H1 (cell line): ENCODE results near the gene PLA2G4D. TPM values are rescaled to one million over a fixed set of nuclear protein-coding genes. Genes with fewer than 3 reads are reported as not detected.

Source experiments
- CBX8 ChIP-seq: fragments of 300-800, 300-1000 bp; sonication (generic); IDR thresholded peaks from 2 replicates; pipeline ENCODE4 v1.7.1; 2016; ENCODE audit warnings: low read depth, low read length, borderline replicate concordance
- JUND ChIP-seq: IDR thresholded peaks from 2 replicates; pipeline ENCODE4 v1.6.1; 2011; ENCODE audit warnings: mild to moderate bottlenecking, improper control_type of control experiment, low read length
- TCF12 ChIP-seq: IDR thresholded peaks from 2 replicates; pipeline ENCODE4 v1.6.1; 2011; ENCODE audit warnings: low read depth, mild to moderate bottlenecking, low read length
- polyA plus RNA-seq, 7 experiments: library from polyadenylated mRNA; depleted of rRNA in 3 of 7; stranded (reverse) in 5 of 7; unstranded in 2 of 7; fragments of >200 nt in 5 of 7; fragments of 200-250 nt in 2 of 7; gene quantifications; 1 replicate in 5 of 7; 2 replicates in 1 of 7; 4 replicates in 1 of 7; pipeline versions ENCODE4 v1.2.1 to v1.2.3, GENCODE V29; 2011 to 2013; ENCODE audit warnings: missing spikeins in 2 of 7, mixed read lengths in 2 of 7
- total RNA-seq: library from RNA; stranded (reverse); fragmentation: NEBNext Ultra II Directional; extraction: Animal tissue kit (Norgen Biotek cat#: 25700); gene quantifications from 2 replicates; pipeline ENCODE4 v1.2.1, GENCODE V29; 2021

Gene PLA2G4D
- total and polyA plus RNA-seq, 2 of the 8 experiments (the other 6 are each of a cell fraction or from before 2014, with no cell fraction given), result 0.07 to 0.18 TPM

GRCh38 chr15:42083605-42083908 is 10.8 kb downstream of the PLA2G4D start (continued):
- TF ChIP-seq CBX8 (no peak), JUND (no peak), TCF12 (no peak)
- TF ChIP-seq, all 59 proteins: peak for 0
